Tibial nerve (tissue), 4 donors: Measurements from ENCODE around the gene CYP26C1. TPM values are rescaled to one million over a fixed set of nuclear protein-coding genes. Genes with fewer than 3 reads are reported as not detected.

Experiments used
- DNase-seq, 2 donors: peaks; one replicate each; pipeline ENCODE4 v3.0.0-alpha.2; 2019; ENCODE audit warnings: low spot score in 2 of 2
- H3K27ac ChIP-seq, 4 donors: fragments of 200-600 bp; sonication (generic) in 3 of 4; one replicate each; pipeline ENCODE4 v1.5.1; 2017 to 2019; ENCODE audit warnings: mild to moderate bottlenecking in 1 of 4
- H3K27me3 ChIP-seq, 2 donors: fragments of 200-600 bp; sonication (generic) in 1 of 2; one replicate each; pipeline versions ENCODE4 v1.5.1 to v1.6.0; 2017 to 2019
- H3K36me3 ChIP-seq, 3 donors: fragments of 200-600 bp; sonication (generic); one replicate each; pipeline ENCODE4 v1.5.1; 2018 to 2019
- H3K4me1 ChIP-seq, 4 donors: fragments of 200-600 bp; sonication (generic) in 3 of 4; one replicate each; pipeline ENCODE4 v1.5.1; 2017 to 2019
- H3K4me3 ChIP-seq, 4 donors: fragments of 200-600 bp; sonication (generic) in 3 of 4; one replicate each; pipeline ENCODE4 v1.5.1; 2017 to 2019; ENCODE audit warnings: mild to moderate bottlenecking in 1 of 4, moderate library complexity in 1 of 4
- H3K9me3 ChIP-seq, 4 donors: fragments of 200-600 bp; sonication (generic) in 3 of 4; one replicate each; pipeline ENCODE4 v1.5.1; 2017 to 2019
- CTCF ChIP-seq, 5 experiments: fragments of 200-600 bp in 3 of 5; fragments of 450-650 bp in 2 of 5; sonication (generic) in 3 of 5; IDR thresholded peaks; one replicate each; pipeline ENCODE4 v1.5.1; 2016 to 2019; ENCODE audit warnings: antibody characterized with exemption in 5 of 5, mild to moderate bottlenecking in 3 of 5, moderate library complexity in 2 of 5
- EP300 ChIP-seq, 2 donors: sonication (generic); formaldehyde crosslinking; IDR thresholded peaks; one replicate each; pipeline ENCODE4 v1.6.1; 2017; ENCODE audit warnings: antibody characterized with exemption in 2 of 2, mild to moderate bottlenecking in 1 of 2
- POLR2A ChIP-seq, 2 donors: fragments of 450-650 bp; IDR thresholded peaks; one replicate each; pipeline ENCODE4 v1.6.1; 2017; ENCODE audit warnings: antibody characterized with exemption in 2 of 2, mild to moderate bottlenecking in 2 of 2, moderate library complexity in 2 of 2
- WGBS, 2 donors: methylation state at CpG; one replicate each; pipeline ENCODE4 v1.1.5; 2018; 5-methylcytosine and 5-hydroxymethylcytosine counted together
- total RNA-seq, 4 donors: library from RNA; depleted of rRNA; stranded (reverse); fragments of >200 nt; gene quantifications; one replicate each; pipeline ENCODE4 v1.1.0, GENCODE V29; 2016

CYP26C1 gene
- total RNA-seq, 4 donors from 2014 or later, result 0.20 to 2.2 TPM; not detected in 2

- Histone ChIP-seq H3K9me3 (no peaks in the 10 kb centered on the region), H3K27ac (no peak overlapping the region), H3K27me3 (peaks cover 0 to 100% of the 10 kb centered on the region in 2 donors), H3K4me1 (peaks cover 0 to 53% (median 14%) of the 10 kb centered on the region in 4 donors), H3K36me3 (peaks cover 0 to 13% (median 0%) of the 10 kb centered on the region in 3 donors), H3K4me3 (no peak overlapping the region)
- TF ChIP-seq EP300 (IDR thresholded peaks at IDR 0.05), result no peak
- no peak for TF ChIP-seq CTCF (IDR thresholded peaks at IDR 0.05)
- no peak for TF ChIP-seq POLR2A (IDR thresholded peaks at IDR 0.05)
- WGBS, 2 donors, result 82 to 87% methylated on average over 4 to 9 of the region's 9 CpGs
- DNase-seq, result no peak
These were observed 3.5 kb downstream of the CYP26C1 start for GRCh38 chr10:93063977-93064660.

GRCh38 chr10:93064874-93065660 is 4.5 kb downstream of the CYP26C1 start:
- Histone ChIP-seq H3K4me3 (no peak overlapping the region), H3K27me3 (peaks cover 0 to 97% of the 10 kb centered on the region in 2 donors), H3K27ac (no peak overlapping the region), H3K4me1 (peaks cover 0 to 52% (median 14%) of the 10 kb centered on the region in 4 donors), H3K9me3 (no peaks in the 10 kb centered on the region), H3K36me3 (peaks cover 0 to 4% (median 0%) of the 10 kb centered on the region in 3 donors)
- TF ChIP-seq EP300 (IDR thresholded peaks at IDR 0.05) (no peak), CTCF (IDR thresholded peaks at IDR 0.05) (no peak), POLR2A (IDR thresholded peaks at IDR 0.05) (no peak)
- WGBS, 2 donors, result 77 to 83% methylated on average over 12 of the region's 12 CpGs
- DNase-seq, result no peak

GRCh38 chr10:93065675-93066543 is 5.3 kb downstream of the CYP26C1 start:
- H3K4me3 ChIP-seq, result no peak overlapping the region
- no peak for DNase-seq
- peaks cover 0 to 43% (median 14%) of the 10 kb centered on the region in 4 donors for H3K4me1 ChIP-seq
- peaks cover 0 to 95% of the 10 kb centered on the region in 2 donors for H3K27me3 ChIP-seq
- no peak overlapping the region for H3K27ac ChIP-seq
- no peaks in the 10 kb centered on the region for H3K36me3 ChIP-seq
- 12 to 13% methylated on average over 60 to 68 of the region's 81 CpGs for WGBS, 2 donors
- H3K9me3 ChIP-seq, result no peaks in the 10 kb centered on the region
- TF ChIP-seq EP300 (IDR thresholded peaks at IDR 0.05) (no peak), CTCF (IDR thresholded peaks at IDR 0.05) (no peak), POLR2A (IDR thresholded peaks at IDR 0.05) (no peak)

GRCh38 chr10:93066544-93066913 is 5.9 kb downstream of the CYP26C1 start:
- DNase-seq, result no peak
- H3K27me3 ChIP-seq, result peaks cover 0 to 95% of the 10 kb centered on the region in 2 donors
- H3K27ac ChIP-seq, result no peak overlapping the region
- no peak overlapping the region for H3K4me3 ChIP-seq
- peaks cover 0 to 40% (median 14%) of the 10 kb centered on the region in 4 donors for H3K4me1 ChIP-seq
- no peaks in the 10 kb centered on the region for H3K36me3 ChIP-seq
- no peak for TF ChIP-seq CTCF (IDR thresholded peaks at IDR 0.05)
- no peak for TF ChIP-seq POLR2A (IDR thresholded peaks at IDR 0.05)
- TF ChIP-seq EP300 (IDR thresholded peaks at IDR 0.05), result no peak
- WGBS, 2 donors, result 35 to 40% methylated on average over 11 of the region's 11 CpGs
- H3K9me3 ChIP-seq, result no peaks in the 10 kb centered on the region
